Hepatocyte (in vitro differentiated cells): Measurements from ENCODE around the gene GPR32. TPM values are rescaled to one million over a fixed set of nuclear protein-coding genes. Genes with fewer than 3 reads are reported as not detected.

Experiments used
- DNase-seq: peaks from one replicate; pipeline ENCODE4 v3.0.0-alpha.2; 2016; ENCODE audit warnings: low spot score
- H2AFZ ChIP-seq: fragments of 200-600 bp; sonication (generic); 2 replicates; pipeline ENCODE4 v1.6.0; 2016; ENCODE audit warnings: antibody characterized with exemption, mild to moderate bottlenecking
- H3K27ac ChIP-seq: fragments of 200-600 bp; sonication (generic); 2 replicates; pipeline ENCODE4 v1.5.1; 2016; ENCODE audit warnings: mild to moderate bottlenecking
- H3K27me3 ChIP-seq: fragments of 200-600 bp; sonication (generic); 2 replicates; pipeline ENCODE4 v1.6.1; 2016
- H3K36me3 ChIP-seq: fragments of 200-600 bp; sonication (generic); replicated peaks from 2 replicates; pipeline ENCODE4 v1.5.1; 2016; ENCODE audit warnings: low read depth; ENCODE audit not compliant: insufficient read depth
- H3K4me1 ChIP-seq: fragments of 200-600 bp; sonication (generic); 2 replicates; pipeline ENCODE4 v1.5.1; 2016; ENCODE audit warnings: mild to moderate bottlenecking, moderate library complexity; ENCODE audit not compliant: insufficient read depth
- H3K4me2 ChIP-seq: fragments of 200-600 bp; sonication (generic); 2 replicates; pipeline ENCODE4 v1.6.0; 2016
- H3K4me3 ChIP-seq: fragments of 200-600 bp; sonication (generic); 2 replicates; pipeline ENCODE4 v1.5.1; 2016; ENCODE audit warnings: mild to moderate bottlenecking
- H3K79me2 ChIP-seq: fragments of 200-600 bp; sonication (generic); 2 replicates; pipeline ENCODE4 v1.6.0; 2017; ENCODE audit warnings: mild to moderate bottlenecking
- H3K9me2 ChIP-seq: fragments of 200-600 bp; sonication (generic); replicated peaks from 2 replicates; pipeline ENCODE4 v1.6.0; 2017; ENCODE audit warnings: mild to moderate bottlenecking; ENCODE audit not compliant: insufficient read depth
- H3K9me3 ChIP-seq: fragments of 200-600 bp; sonication (generic); 2 replicates; pipeline ENCODE4 v1.5.1; 2016; ENCODE audit warnings: low read depth, mild to moderate bottlenecking
- H4K20me1 ChIP-seq: fragments of 200-600 bp; sonication (generic); 2 replicates; pipeline ENCODE4 v1.6.0; 2016; ENCODE audit warnings: mild to moderate bottlenecking; ENCODE audit not compliant: insufficient read depth, poor library complexity, severe bottlenecking
- EZH2 ChIP-seq: fragments of 200-600 bp; sonication (generic); IDR thresholded peaks from 2 replicates; pipeline ENCODE4 v1.6.1; 2016; ENCODE audit warnings: antibody characterized with exemption, mild to moderate bottlenecking, borderline replicate concordance
- EZH2phosphoT487 ChIP-seq: fragments of 200-600 bp; sonication (generic); IDR thresholded peaks from one replicate; pipeline ENCODE4 v1.6.1; 2018; ENCODE audit warnings: antibody characterized with exemption, mild to moderate bottlenecking, low read depth, moderate library complexity; ENCODE audit not compliant: unreplicated experiment, severe bottlenecking
- WGBS: methylation state at CpG from one replicate; pipeline ENCODE4 v1.1.6; 2016; ENCODE audit warnings: low lambda C conversion rate; ENCODE audit errors: missing lambda C conversion rate; 5-methylcytosine and 5-hydroxymethylcytosine counted together
- polyA plus RNA-seq: library from polyadenylated mRNA; unstranded; fragments of >200 nt; fragmentation: Nextera tagmentation; extraction: Ambion mirVana; gene quantifications from 2 replicates; pipeline ENCODE4 v1.2.1, GENCODE V29; 2016
- total RNA-seq: library from RNA; depleted of rRNA; stranded (reverse); fragments of >200 nt; gene quantifications from 2 replicates; pipeline ENCODE4 v1.2.3, GENCODE V29; 2014
- TF ChIP-seq, protein P1 (sequence below): fragments of 200-600 bp; sonication (generic); IDR thresholded peaks from 2 replicates; pipeline ENCODE4 v1.5.1; 2016; ENCODE audit warnings: antibody characterized with exemption, mild to moderate bottlenecking; ENCODE audit not compliant: poor library complexity

GPR32 gene
- total and polyA plus RNA-seq, 2 experiments from 2014 or later: not detected

DNA sequence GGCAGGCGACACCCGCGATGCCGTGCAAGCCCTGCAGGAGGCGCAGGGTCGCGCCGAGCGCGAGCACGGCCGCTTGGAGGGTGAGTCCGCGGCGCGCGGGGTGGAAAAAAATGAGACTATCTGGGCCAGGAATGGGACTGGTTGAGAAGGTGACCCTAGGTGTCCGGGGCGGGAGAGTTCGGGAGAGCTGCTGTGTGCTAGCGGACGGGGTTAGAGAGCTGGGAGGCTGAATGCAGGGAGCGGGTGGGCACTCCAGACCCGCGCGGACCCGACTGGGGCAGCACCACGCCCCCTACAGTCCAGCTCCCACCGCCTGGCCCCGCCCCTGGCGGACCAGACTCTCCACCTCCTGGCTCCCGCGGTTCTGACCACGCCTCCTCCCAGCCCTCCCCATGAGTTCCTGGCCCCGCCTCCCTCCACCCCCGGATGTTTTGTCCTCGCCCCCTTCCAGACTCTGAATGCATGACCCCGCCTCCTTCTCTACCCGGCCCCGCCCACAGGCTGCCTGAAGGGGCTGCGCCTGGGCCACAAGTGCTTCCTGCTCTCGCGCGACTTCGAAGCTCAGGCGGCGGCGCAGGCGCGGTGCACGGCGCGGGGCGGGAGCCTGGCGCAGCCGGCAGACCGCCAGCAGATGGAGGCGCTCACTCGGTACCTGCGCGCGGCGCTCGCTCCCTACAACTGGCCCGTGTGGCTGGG, 45.6 kb upstream of the GPR32 start:
- Histone ChIP-seq H3K4me3 (peak overlapping the region; percentile 40), H3K4me2 (peak overlapping the region; percentile 90), H3K9me3 (no peaks in the 10 kb centered on the region), H4K20me1 (no peaks in the 10 kb centered on the region), H3K9me2 (no peaks in the 10 kb centered on the region), H3K36me3 (no peaks in the 10 kb centered on the region), H3K27ac (peak overlapping the region; percentile 79), H3K79me2 (peaks cover 6% of the 10 kb centered on the region), H3K27me3 (peaks cover 32% of the 10 kb centered on the region), H2AFZ (peak overlapping the region; percentile 44), H3K4me1 (peaks cover 12% of the 10 kb centered on the region)
- DNase-seq: peak; percentile 100
- TF ChIP-seq, protein P1, sequence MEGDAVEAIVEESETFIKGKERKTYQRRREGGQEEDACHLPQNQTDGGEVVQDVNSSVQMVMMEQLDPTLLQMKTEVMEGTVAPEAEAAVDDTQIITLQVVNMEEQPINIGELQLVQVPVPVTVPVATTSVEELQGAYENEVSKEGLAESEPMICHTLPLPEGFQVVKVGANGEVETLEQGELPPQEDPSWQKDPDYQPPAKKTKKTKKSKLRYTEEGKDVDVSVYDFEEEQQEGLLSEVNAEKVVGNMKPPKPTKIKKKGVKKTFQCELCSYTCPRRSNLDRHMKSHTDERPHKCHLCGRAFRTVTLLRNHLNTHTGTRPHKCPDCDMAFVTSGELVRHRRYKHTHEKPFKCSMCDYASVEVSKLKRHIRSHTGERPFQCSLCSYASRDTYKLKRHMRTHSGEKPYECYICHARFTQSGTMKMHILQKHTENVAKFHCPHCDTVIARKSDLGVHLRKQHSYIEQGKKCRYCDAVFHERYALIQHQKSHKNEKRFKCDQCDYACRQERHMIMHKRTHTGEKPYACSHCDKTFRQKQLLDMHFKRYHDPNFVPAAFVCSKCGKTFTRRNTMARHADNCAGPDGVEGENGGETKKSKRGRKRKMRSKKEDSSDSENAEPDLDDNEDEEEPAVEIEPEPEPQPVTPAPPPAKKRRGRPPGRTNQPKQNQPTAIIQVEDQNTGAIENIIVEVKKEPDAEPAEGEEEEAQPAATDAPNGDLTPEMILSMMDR: peak; percentile 72
- no peak for TF ChIP-seq EZH2phosphoT487
- WGBS: 2% methylated on average over 43 of the region's 65 CpGs

DNA sequence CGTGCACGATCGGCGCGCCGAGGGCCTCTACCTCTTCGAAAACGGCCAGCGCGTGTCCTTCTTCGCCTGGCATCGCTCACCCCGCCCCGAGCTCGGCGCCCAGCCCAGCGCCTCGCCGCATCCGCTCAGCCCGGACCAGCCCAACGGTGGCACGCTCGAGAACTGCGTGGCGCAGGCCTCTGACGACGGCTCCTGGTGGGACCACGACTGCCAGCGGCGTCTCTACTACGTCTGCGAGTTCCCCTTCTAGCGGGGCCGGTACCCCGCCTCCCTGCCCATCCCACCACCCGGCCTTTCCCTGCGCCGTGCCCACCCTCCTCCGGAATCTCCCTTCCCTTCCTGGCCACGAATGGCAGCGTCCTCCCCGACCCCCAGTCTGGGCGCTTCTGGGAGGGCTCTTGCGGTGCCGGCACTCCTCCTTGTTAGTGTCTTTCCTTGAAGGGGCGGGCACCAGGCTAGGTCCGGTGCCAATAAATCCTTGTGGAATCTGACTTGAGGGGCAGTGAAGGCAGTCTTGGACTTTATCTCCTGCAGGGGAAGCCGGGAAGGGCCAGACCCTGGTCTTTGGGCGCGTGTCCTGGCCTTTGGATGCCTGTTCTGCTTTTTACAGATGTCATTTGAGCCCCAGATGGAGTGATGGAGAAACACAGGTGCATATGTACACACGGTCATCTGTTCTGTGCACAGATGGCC, 44.9 kb upstream of the GPR32 start:
- no peaks in the 10 kb centered on the region for H3K36me3 ChIP-seq
- no peaks in the 10 kb centered on the region for H4K20me1 ChIP-seq
- peaks cover 12% of the 10 kb centered on the region for H3K4me1 ChIP-seq
- no peaks in the 10 kb centered on the region for H3K9me2 ChIP-seq
- no peaks in the 10 kb centered on the region for H3K9me3 ChIP-seq
- no peak for DNase-seq
- peaks cover 30% of the 10 kb centered on the region for H3K27me3 ChIP-seq
- H3K27ac ChIP-seq: peak overlapping the region; percentile 79
- H2AFZ ChIP-seq: peak overlapping the region; percentile 38
- H3K4me2 ChIP-seq: peak overlapping the region; percentile 90
- peak overlapping the region; percentile 40 for H3K4me3 ChIP-seq
- WGBS: 5% methylated on average over 35 of the region's 52 CpGs
- TF ChIP-seq EZH2phosphoT487 (no peak), EZH2 (no peak)
- TF ChIP-seq, protein P1: no peak
- H3K79me2 ChIP-seq: peaks cover 6% of the 10 kb centered on the region

DNA sequence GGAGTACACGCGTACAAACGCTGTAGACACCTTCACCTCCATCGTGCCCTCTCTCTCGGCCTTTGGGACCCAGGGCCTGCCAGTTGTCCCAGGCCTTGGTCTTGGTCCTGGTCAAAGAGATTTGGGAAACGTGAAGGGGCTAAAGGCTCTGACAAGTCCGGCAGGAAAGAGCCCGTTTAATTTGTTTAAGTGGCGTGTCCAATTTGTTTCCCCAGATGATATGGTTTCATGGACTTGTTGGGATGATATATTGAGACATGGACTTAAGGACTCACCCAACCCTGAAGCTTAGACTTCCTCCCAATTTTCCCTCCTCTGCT, 44.4 kb upstream of the GPR32 start:
- H3K4me1 ChIP-seq: peaks cover 12% of the 10 kb centered on the region
- TF ChIP-seq EZH2phosphoT487 (no peak), EZH2 (no peak)
- TF ChIP-seq, protein P1: no peak
- no peaks in the 10 kb centered on the region for H4K20me1 ChIP-seq
- no peak overlapping the region for H2AFZ ChIP-seq
- peaks cover 6% of the 10 kb centered on the region for H3K79me2 ChIP-seq
- peak overlapping the region; percentile 79 for H3K27ac ChIP-seq
- peak overlapping the region; percentile 40 for H3K4me3 ChIP-seq
- no peaks in the 10 kb centered on the region for H3K9me3 ChIP-seq
- H3K9me2 ChIP-seq: no peaks in the 10 kb centered on the region
- H3K36me3 ChIP-seq: no peaks in the 10 kb centered on the region
- WGBS: 92% methylated on average over 9 of the region's 9 CpGs
- H3K27me3 ChIP-seq: peaks cover 25% of the 10 kb centered on the region
- H3K4me2 ChIP-seq: peak overlapping the region; percentile 90
- DNase-seq: no peak
